ENCODE results near the gene TMEM184C. TPM values are rescaled to one million over a fixed set of nuclear protein-coding genes. Genes with fewer than 3 reads are reported as not detected.

Gene TMEM184C
- total RNA-seq, 1 experiment from 2014 or later, result 43.8 TPM

DNA sequence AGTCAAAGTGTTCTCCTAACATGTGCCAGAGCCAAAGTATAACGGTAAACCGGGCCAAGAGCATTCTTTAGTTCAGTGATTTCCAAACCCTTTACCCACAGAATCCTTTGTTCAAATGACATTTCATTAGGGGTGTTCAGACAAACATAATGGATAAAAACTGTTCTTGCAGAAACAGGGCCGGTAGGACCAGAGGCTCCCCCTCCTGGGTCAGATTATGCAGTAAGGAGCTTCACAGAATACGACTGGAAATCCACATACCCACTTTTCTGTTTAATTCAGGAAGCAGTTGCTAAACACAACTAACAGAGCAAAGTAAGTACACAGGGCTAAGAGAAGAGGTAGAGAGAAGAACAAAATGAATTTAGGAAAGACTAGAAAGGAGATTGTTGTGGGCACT is 46.6 kb upstream of the TMEM184C start:
- Mint-ChIP-seq H3K27me3 (ENCODE audit: low read depth) (no peaks in the 10 kb centered on the region), H3K27ac (no peak overlapping the region)
- H2BK20ac ChIP-seq (ENCODE audit: low read depth, low read length, poor library complexity, severe bottlenecking), result no peak overlapping the region

More for the DNA sequence above, 46.6 kb upstream of the TMEM184C start:
- Histone ChIP-seq H3K18ac (ENCODE audit: insufficient read length, low read depth, low read length) (no peak overlapping the region), H3K14ac (ENCODE audit: insufficient read depth, low read length) (no peak overlapping the region), H2BK12ac (ENCODE audit: insufficient read length, low read depth, low read length) (no peak overlapping the region), H2BK5ac (ENCODE audit: insufficient read length, low read length) (no peak overlapping the region), H4K5ac (ENCODE audit: insufficient read length, low read depth, low read length) (no peak overlapping the region), H3K9me3 (ENCODE audit: control insufficient read depth, low read depth, low read length) (no peaks in the 10 kb centered on the region), H3K4me2 (ENCODE audit: insufficient read depth, insufficient read length, low read length) (no peak overlapping the region), H3T11ph (ENCODE audit: low read length) (no peak overlapping the region), H3K56ac (ENCODE audit: insufficient read length, low read depth, low read length) (no peak overlapping the region), H2AFZ (ENCODE audit: low read length) (no peak overlapping the region), H4K91ac (ENCODE audit: insufficient read length, low read depth, low read length) (no peak overlapping the region), H2BK120ac (ENCODE audit: low read depth, low read length, poor library complexity, severe bottlenecking) (no peak overlapping the region), H3K79me1 (ENCODE audit: insufficient read depth, low read depth, low read length, poor library complexity, severe bottlenecking) (no peaks in the 10 kb centered on the region), H2AK5ac (ENCODE audit: insufficient read length, low read length) (no peak overlapping the region), H4K20me1 (ENCODE audit: control insufficient read depth, insufficient read depth, insufficient read length) (no peaks in the 10 kb centered on the region), H3K23me2 (ENCODE audit: insufficient read length, low read depth, low read length, poor library complexity, severe bottlenecking) (no peaks in the 10 kb centered on the region), H3K79me2 (ENCODE audit: insufficient read depth, low read length) (no peaks in the 10 kb centered on the region), H3K27me3 (ENCODE audit: insufficient read depth, low read length) (no peaks in the 10 kb centered on the region), H2BK15ac (ENCODE audit: low read depth, low read length) (no peak overlapping the region), H3K4ac (ENCODE audit: low read depth, low read length) (no peak overlapping the region), H3K27ac (ENCODE audit: insufficient read length, low read depth, low read length) (no peak overlapping the region), H3K9ac (ENCODE audit: extremely low read depth, insufficient read length, low read length) (no peak overlapping the region), H3K4me1 (ENCODE audit: insufficient read depth, low read length) (no peaks in the 10 kb centered on the region; the same call in 1 of the 2 replicates), H4K8ac (replicated peaks; ENCODE audit: insufficient read length, low read depth, low read length) (no peak overlapping the region), H3K23ac (ENCODE audit: insufficient read length, low read depth, low read length) (no peak overlapping the region)
- H3K9me3 Mint-ChIP-seq, result peaks cover 0 to 2% of the 10 kb centered on the region in 2 experiments; a peak in 2 of 5 replicates
- peaks cover 16 to 17% of the 10 kb centered on the region in 2 experiments; a peak in 3 of 4 replicates for H3K4me1 Mint-ChIP-seq
- no CpG with 5 or more reads among the region's 4 CpGs for WGBS (ENCODE audit: extremely low coverage, insufficient read length, low lambda C conversion rate)
- H3K4me3 Mint-ChIP-seq, result no peak overlapping the region
- TF ChIP-seq, protein P1, sequence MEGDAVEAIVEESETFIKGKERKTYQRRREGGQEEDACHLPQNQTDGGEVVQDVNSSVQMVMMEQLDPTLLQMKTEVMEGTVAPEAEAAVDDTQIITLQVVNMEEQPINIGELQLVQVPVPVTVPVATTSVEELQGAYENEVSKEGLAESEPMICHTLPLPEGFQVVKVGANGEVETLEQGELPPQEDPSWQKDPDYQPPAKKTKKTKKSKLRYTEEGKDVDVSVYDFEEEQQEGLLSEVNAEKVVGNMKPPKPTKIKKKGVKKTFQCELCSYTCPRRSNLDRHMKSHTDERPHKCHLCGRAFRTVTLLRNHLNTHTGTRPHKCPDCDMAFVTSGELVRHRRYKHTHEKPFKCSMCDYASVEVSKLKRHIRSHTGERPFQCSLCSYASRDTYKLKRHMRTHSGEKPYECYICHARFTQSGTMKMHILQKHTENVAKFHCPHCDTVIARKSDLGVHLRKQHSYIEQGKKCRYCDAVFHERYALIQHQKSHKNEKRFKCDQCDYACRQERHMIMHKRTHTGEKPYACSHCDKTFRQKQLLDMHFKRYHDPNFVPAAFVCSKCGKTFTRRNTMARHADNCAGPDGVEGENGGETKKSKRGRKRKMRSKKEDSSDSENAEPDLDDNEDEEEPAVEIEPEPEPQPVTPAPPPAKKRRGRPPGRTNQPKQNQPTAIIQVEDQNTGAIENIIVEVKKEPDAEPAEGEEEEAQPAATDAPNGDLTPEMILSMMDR (conservative IDR thresholded peaks at IDR 0.05), result no peak
- no peak for DNase-seq
- H3K36me3 Mint-ChIP-seq (ENCODE audit: insufficient read depth in 1 of 3, low read depth in 3 of 3), result no peaks in the 10 kb centered on the region; a peak in 1 of 7 replicates
